Measurements from ENCODE around the gene SRSF2.
"Not testable (repeated sequence)": the region's sequence is repeated elsewhere in the genome, so short reads cannot be mapped to it uniquely, and the experiment has no call there.

SRSF2 gene

DNA sequence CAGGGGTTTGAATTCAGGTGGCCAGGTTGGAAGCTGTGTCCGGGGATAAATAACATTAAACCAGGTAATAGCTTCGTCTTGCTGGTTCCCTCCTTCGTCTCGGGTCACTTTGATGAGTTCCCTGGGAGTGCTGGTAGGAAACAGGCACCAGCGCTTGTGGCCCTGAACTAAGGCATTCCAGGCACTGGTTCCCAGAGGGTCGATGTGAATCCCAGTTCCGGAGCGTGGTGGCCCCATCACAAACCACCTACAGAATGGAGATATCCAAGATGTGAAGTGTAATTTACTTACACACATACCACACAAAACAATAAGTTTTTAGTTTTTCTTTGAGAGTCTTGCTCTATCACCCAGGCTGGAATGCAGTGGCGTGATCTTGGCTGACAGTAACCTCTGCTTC lies 13.3 kb downstream of the SRSF2 start:
- DNase-seq (ENCODE audit: insufficient read length, low spot score) (no peak), FAIRE-seq (no peak)
- TF ChIP-seq CTCF (IDR thresholded peaks at IDR 0.05; ENCODE audit: insufficient read depth, missing control alignments) = no peak

GRCh38 chr17:76722977-76723376 lies 14.2 kb downstream of the SRSF2 start:
- FAIRE-seq; DNase-seq (ENCODE audit: insufficient read length, low spot score): not testable (repeated sequence)

DNA sequence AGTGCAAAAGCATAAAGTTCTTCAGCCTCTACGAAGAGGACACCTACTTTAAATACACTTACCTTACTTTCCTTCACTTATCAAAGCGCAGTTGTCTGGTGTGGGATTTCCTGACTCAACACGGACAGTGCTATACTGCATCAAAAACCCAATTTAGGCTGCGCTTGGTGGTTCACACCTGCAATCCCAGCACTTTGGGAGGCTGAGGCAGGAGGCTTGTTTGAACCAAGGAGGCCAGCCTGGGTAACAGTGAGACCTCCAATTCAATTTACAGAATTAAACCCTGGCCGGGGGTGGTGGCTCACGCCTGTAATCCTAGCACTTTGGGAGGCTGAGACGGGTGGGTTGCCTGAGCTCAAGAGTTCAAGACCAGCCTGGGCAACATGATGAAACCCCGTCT lies 14.9 kb downstream of the SRSF2 start:
- DNase-seq (ENCODE audit: insufficient read length, low spot score) (no peak), FAIRE-seq (no peak)
- TF ChIP-seq CTCF (IDR thresholded peaks at IDR 0.05; ENCODE audit: insufficient read depth, missing control alignments) = no peak

DNA sequence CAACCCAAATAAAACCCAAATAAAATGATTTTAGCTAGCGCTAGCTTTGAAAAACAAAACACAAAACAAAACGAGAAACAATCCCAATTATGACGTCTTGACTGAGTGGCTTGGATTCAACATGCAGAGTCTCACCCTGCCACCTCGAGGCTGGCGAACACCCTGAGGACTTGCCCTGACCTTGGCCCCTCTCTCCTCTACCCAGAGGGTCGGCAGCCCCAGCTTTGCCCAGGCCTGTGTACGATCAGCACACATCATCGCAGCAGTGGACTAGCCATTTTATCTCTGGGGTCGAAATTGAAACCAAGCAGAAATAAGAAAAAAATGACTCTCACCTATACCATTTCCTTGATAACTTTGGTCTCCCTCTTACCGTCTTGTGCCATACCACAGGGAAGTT lies 15.7 kb downstream of the SRSF2 start:
- FAIRE-seq (no peak), DNase-seq (ENCODE audit: insufficient read length, low spot score) (no peak)
- TF ChIP-seq CTCF (IDR thresholded peaks at IDR 0.05; ENCODE audit: insufficient read depth, missing control alignments) = no peak

DNA sequence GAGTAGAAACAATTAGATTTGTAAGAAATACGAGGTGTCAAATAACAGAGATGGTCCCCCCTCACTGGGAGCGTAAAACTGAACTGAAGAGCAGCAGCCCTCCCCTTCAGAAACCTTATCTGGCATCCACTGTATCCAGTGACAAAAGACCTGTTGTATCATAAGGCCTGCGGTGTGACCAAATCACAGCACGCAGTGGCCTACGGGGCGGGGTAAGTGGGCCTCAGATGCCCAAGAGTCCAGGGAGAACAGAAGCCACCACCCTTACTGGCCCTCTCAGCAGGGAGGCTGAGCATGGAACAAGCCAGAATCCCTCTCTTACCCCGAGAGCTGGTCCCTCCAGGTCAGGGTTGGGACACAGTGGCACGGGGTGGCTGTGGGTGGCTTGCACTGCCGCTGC lies 16.2 kb downstream of the SRSF2 start:
- FAIRE-seq (no peak), DNase-seq (ENCODE audit: insufficient read length, low spot score) (no peak)
- no peak for TF ChIP-seq CTCF (IDR thresholded peaks at IDR 0.05; ENCODE audit: insufficient read depth, missing control alignments)

DNA sequence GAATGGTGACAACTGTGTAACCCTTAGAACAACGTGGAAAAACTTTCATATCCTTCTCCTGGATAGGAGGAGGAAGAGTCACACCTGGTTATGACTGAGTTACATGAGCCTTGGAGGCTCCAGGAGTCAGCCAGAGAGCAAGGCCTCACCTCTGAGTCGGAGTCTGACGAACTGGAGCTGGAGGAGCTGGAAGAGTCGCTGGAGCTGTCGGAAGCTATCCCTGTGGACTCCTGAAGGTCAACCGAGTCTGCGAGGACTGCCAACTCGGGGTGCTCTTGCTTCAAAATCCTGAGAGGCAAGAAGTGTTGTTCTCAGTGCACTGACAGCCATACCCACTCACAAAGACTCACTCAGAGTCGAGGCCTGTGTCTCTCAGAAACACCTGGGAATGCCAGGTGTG lies 16.9 kb downstream of the SRSF2 start:
- no peak for TF ChIP-seq CTCF (IDR thresholded peaks at IDR 0.05; ENCODE audit: insufficient read depth, missing control alignments)
- FAIRE-seq (no peak), DNase-seq (ENCODE audit: insufficient read length, low spot score) (no peak)

DNA sequence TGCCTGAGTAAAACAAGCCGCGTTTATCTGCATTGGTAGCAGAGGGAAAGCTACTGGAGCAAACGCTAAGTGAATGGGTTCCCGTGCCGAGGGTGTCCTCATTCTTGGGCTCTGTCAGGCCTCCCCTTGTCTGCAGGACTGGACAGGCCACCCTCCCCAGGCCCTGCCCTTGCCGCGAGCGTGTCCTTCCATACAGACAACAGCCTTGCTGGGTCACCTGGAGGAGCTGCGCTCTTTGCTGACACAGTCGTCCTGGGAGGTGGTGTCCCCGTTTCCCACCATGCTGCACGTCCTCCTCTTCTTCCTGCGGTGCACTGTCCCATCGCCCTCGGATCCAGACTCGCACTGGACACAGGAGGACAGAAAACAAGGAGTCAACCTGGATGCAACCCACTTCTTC lies 18.6 kb downstream of the SRSF2 start:
- no peak for DNase-seq (ENCODE audit: insufficient read length, low spot score)
- no peak for FAIRE-seq
- TF ChIP-seq CTCF (IDR thresholded peaks at IDR 0.05; ENCODE audit: insufficient read depth, missing control alignments) = no peak

GRCh38 chr17:76716839-76717215 lies 20.3 kb downstream of the SRSF2 start:
- no peak for TF ChIP-seq CTCF (IDR thresholded peaks at IDR 0.05; ENCODE audit: insufficient read depth, missing control alignments)
- FAIRE-seq (no peak), DNase-seq (ENCODE audit: insufficient read length, low spot score) (no peak)
